ENCODE measurements around the gene GPC6.

- TF ChIP-seq EZH2 (IDR thresholded peaks at IDR 0.05; ENCODE audit: insufficient read depth, poor library complexity, severe bottlenecking) (no peak), EZH2phosphoT487 (IDR thresholded peaks at IDR 0.05; ENCODE audit: insufficient read depth, low read depth) (no peak)
These were observed 853.9 kb downstream of the GPC6 start for GRCh38 chr13:94080527-94080926.

All from GM23248 (cell line).